Mesendoderm (in vitro differentiated cells): ENCODE measurements around the gene N4BP2L2. TPM values are rescaled to one million over a fixed set of nuclear protein-coding genes. Genes with fewer than 3 reads are reported as not detected.

Source experiments
- DNase-seq: peaks from one replicate; pipeline ENCODE4 v3.0.0; 2013
- H2AK5ac ChIP-seq: 2 replicates; pipeline ENCODE4 v1.6.1; 2013; ENCODE audit warnings: low read length, inconsistent platforms
- H2BK120ac ChIP-seq: 2 replicates; pipeline ENCODE4 v1.6.1; 2013; ENCODE audit warnings: low read depth, mild to moderate bottlenecking, low read length, moderate library complexity, mixed read lengths
- H2BK15ac ChIP-seq: replicated peaks from 2 replicates; pipeline ENCODE4 v1.6.1; 2013; ENCODE audit warnings: low read depth, mild to moderate bottlenecking, moderate library complexity
- H2BK5ac ChIP-seq: 2 replicates; pipeline ENCODE4 v1.6.1; 2013; ENCODE audit warnings: low read length, inconsistent platforms
- H3K18ac ChIP-seq: 2 replicates; pipeline ENCODE4 v1.6.1; 2013; ENCODE audit warnings: mild to moderate bottlenecking, low read length, mixed read lengths
- H3K23ac ChIP-seq: one replicate; pipeline ENCODE4 v1.6.1; 2013; ENCODE audit warnings: low read length
- H3K27ac ChIP-seq: 2 replicates; pipeline ENCODE4 v1.5.1; 2013; ENCODE audit warnings: low read depth, mild to moderate bottlenecking, inconsistent platforms, low read length, moderate library complexity
- H3K27me3 ChIP-seq: 2 replicates; pipeline ENCODE4 v1.6.1; 2013; ENCODE audit warnings: low read length, control low read depth, mild to moderate bottlenecking, inconsistent platforms; ENCODE audit not compliant: insufficient read depth, poor library complexity
- H3K36me3 ChIP-seq: 2 replicates; pipeline ENCODE4 v1.6.1; 2013; ENCODE audit warnings: low read length, inconsistent platforms; ENCODE audit not compliant: control insufficient read depth, insufficient read depth
- H3K4ac ChIP-seq: one replicate; pipeline ENCODE4 v1.6.1; 2013; ENCODE audit warnings: low read depth, mild to moderate bottlenecking, low read length, moderate library complexity
- H3K4me1 ChIP-seq: 2 replicates; pipeline ENCODE4 v1.6.1; 2013; ENCODE audit warnings: low read depth, low read length, inconsistent platforms; ENCODE audit not compliant: control insufficient read depth
- H3K4me2 ChIP-seq: 2 replicates; pipeline ENCODE4 v1.6.1; 2013; ENCODE audit warnings: low read length
- H3K4me3 ChIP-seq: 2 replicates; pipeline ENCODE4 v1.5.1; 2013; ENCODE audit warnings: mild to moderate bottlenecking, low read length
- H3K56ac ChIP-seq: one replicate; pipeline ENCODE4 v1.6.1; 2013; ENCODE audit warnings: low read length
- H3K79me1 ChIP-seq: 2 replicates; pipeline ENCODE4 v1.6.1; 2013; ENCODE audit warnings: low read length, inconsistent platforms
- H3K79me2 ChIP-seq: 2 replicates; pipeline ENCODE4 v1.6.1; 2013; ENCODE audit warnings: mild to moderate bottlenecking, low read length; ENCODE audit not compliant: control insufficient read depth, insufficient read depth
- H3K9ac ChIP-seq: 2 replicates; pipeline ENCODE4 v1.6.1; 2013; ENCODE audit warnings: low read length, inconsistent platforms
- H4K5ac ChIP-seq: one replicate; pipeline ENCODE4 v1.6.1; 2013; ENCODE audit warnings: low read length
- H4K8ac ChIP-seq: one replicate; pipeline ENCODE4 v1.6.1; 2013; ENCODE audit warnings: low read depth, mild to moderate bottlenecking, control low read depth, low read length, moderate library complexity
- WGBS: extraction: QIAGEN DNeasy Blood & Tissue Kit; methylation state at CpG from one replicate; pipeline ENCODE4 v1.1.7; 2013; ENCODE audit warnings: low lambda C conversion rate, missing lambda C conversion rate; ENCODE audit not compliant: insufficient coverage; ENCODE audit errors: extremely low coverage; 5-methylcytosine and 5-hydroxymethylcytosine counted together
- polyA plus RNA-seq, 2 experiments: library from polyadenylated mRNA; stranded (reverse); fragments of 200-250 nt; gene quantifications; one replicate each; pipeline ENCODE4 v1.2.3, GENCODE V29; 2013

The N4BP2L2 gene
- 38.4 TPM for polyA plus RNA-seq (2013, experiment 1 of 2)
- polyA plus RNA-seq (2013, experiment 2 of 2) = 38.6 TPM

DNA sequence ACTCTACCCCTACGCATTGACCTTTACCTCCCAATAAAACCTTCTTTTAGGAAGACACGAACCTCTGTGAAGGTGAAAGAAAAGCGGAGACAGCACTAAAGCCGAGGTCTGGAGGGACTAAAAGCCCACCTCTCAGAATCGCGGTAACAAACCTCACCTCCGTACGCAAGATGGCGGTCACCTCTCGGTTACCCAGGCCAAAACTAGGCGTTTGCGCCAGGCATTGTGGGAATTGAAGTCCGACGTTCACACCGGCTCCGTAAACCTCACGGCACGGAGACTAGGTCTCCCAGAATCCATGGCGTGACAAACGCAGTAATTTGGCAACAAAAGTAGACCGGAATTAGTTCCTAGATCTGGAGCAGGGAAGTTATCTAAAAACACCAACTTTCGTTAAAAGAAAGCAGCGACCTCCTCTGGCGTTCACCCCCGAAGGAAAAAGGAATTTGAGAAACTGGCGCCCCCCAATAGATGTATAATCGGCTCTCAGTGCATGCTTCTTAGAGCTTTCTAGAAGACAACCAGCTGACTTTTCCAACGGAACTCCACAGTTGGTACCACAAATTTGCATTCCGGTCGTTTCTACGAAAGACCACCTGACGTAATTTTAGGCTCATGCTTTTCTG, at the start of gene N4BP2L2:
N4BP2L2 (minus strand) TSS at position 175 of the 626 bp plus-strand sequence. CDS start 1,768 bp downstream, outside the sequence.
- no peak within 1 kb of the TSS for H4K5ac ChIP-seq
- H2BK15ac ChIP-seq = peak within 1 kb of the TSS; percentile 11
- peak within 1 kb of the TSS; percentile 73 for H2BK5ac ChIP-seq
- H3K79me1 ChIP-seq = peaks cover 5% of the 10 kb centered on the region
- H2AK5ac ChIP-seq = no peak within 1 kb of the TSS
- peak within 1 kb of the TSS; percentile 82 for H3K9ac ChIP-seq
- peak within 1 kb of the TSS; percentile 34 for H3K27ac ChIP-seq
- H3K4ac ChIP-seq = peak within 1 kb of the TSS; percentile 16
- peak within 1 kb of the TSS; percentile 69 for H3K4me3 ChIP-seq
- peak within 1 kb of the TSS; percentile 45 for H2BK120ac ChIP-seq
- H3K36me3 ChIP-seq = no peaks in the 10 kb centered on the region
- H3K27me3 ChIP-seq = no peaks in the 10 kb centered on the region
- peaks cover 2% of the 10 kb centered on the region for H3K4me1 ChIP-seq
- no peak within 1 kb of the TSS for H3K23ac ChIP-seq
- H3K4me2 ChIP-seq = peak within 1 kb of the TSS; percentile 66
- DNase-seq = peak; percentile 99
- peak within 1 kb of the TSS; percentile 44 for H3K18ac ChIP-seq
- H3K56ac ChIP-seq = peak within 1 kb of the TSS; percentile 98
- no CpG with 5 or more reads among the region's 32 CpGs for WGBS
- H4K8ac ChIP-seq = no peak within 1 kb of the TSS
- peaks cover 14% of the 10 kb centered on the region for H3K79me2 ChIP-seq

DNA sequence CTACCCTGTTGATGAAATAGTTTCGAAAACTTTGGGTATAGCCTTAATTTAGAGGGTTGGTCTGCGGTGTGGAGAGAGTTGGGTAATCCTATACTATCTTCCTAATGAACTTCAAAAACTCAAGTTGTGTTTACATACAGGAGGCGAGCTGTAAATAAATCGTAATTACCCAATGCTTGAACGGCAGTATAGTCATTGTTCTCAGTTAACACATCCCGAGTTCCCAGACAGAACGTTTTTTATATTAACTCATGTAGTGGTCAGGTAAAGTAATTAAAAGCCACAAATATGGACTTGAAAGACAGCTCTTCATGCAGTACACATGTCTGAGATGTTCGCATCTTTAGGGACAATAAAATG, 49.2 kb upstream of the N4BP2L2 start:
- no peak overlapping the region for H2BK120ac ChIP-seq
- peaks cover 4% of the 10 kb centered on the region for H3K79me1 ChIP-seq
- no peaks in the 10 kb centered on the region for H3K36me3 ChIP-seq
- WGBS = no CpG with 5 or more reads among the region's 8 CpGs
- H4K8ac ChIP-seq = no peak overlapping the region
- peak overlapping the region; percentile 99 for H3K27ac ChIP-seq
- no peaks in the 10 kb centered on the region for H3K27me3 ChIP-seq
- H3K4me2 ChIP-seq = peak overlapping the region; percentile 73
- no peak overlapping the region for H2AK5ac ChIP-seq
- H3K79me2 ChIP-seq = peaks cover 42% of the 10 kb centered on the region
- H3K56ac ChIP-seq = peak overlapping the region; percentile 92
- no peak overlapping the region for H2BK5ac ChIP-seq
- H3K9ac ChIP-seq = peak overlapping the region; percentile 92
- H3K18ac ChIP-seq = peak overlapping the region; percentile 100
- peak overlapping the region; percentile 92 for H3K4me3 ChIP-seq
- no peak overlapping the region for H3K23ac ChIP-seq
- peaks cover 2% of the 10 kb centered on the region for H3K4me1 ChIP-seq
- H4K5ac ChIP-seq = no peak overlapping the region
- H2BK15ac ChIP-seq = no peak overlapping the region
- H3K4ac ChIP-seq = no peak overlapping the region
- DNase-seq = no peak

GRCh38 chr13:32587011-32587810, 48.6 kb upstream of the N4BP2L2 start:
- H3K56ac ChIP-seq = peak overlapping the region; percentile 92
- H2BK120ac ChIP-seq = peak overlapping the region; percentile 89
- peak overlapping the region; percentile 90 for H3K23ac ChIP-seq
- H3K36me3 ChIP-seq = no peaks in the 10 kb centered on the region
- no peak overlapping the region for H4K8ac ChIP-seq
- no peak overlapping the region for H4K5ac ChIP-seq
- peak overlapping the region; percentile 100 for H3K18ac ChIP-seq
- peak overlapping the region; percentile 92 for H3K4me3 ChIP-seq
- no peaks in the 10 kb centered on the region for H3K27me3 ChIP-seq
- H3K79me2 ChIP-seq = peaks cover 37% of the 10 kb centered on the region
- peak overlapping the region; percentile 73 for H3K4me2 ChIP-seq
- peaks cover 2% of the 10 kb centered on the region for H3K4me1 ChIP-seq
- no peak overlapping the region for H2BK5ac ChIP-seq
- H3K4ac ChIP-seq = peak overlapping the region; percentile 89
- H3K27ac ChIP-seq = peak overlapping the region; percentile 99
- no peak overlapping the region for H2AK5ac ChIP-seq
- peak; percentile 72 for DNase-seq
- WGBS = no CpG with 5 or more reads among the region's 74 CpGs
- no peak overlapping the region for H2BK15ac ChIP-seq
- peak overlapping the region; percentile 92 for H3K9ac ChIP-seq
- peaks cover 4% of the 10 kb centered on the region for H3K79me1 ChIP-seq

DNA sequence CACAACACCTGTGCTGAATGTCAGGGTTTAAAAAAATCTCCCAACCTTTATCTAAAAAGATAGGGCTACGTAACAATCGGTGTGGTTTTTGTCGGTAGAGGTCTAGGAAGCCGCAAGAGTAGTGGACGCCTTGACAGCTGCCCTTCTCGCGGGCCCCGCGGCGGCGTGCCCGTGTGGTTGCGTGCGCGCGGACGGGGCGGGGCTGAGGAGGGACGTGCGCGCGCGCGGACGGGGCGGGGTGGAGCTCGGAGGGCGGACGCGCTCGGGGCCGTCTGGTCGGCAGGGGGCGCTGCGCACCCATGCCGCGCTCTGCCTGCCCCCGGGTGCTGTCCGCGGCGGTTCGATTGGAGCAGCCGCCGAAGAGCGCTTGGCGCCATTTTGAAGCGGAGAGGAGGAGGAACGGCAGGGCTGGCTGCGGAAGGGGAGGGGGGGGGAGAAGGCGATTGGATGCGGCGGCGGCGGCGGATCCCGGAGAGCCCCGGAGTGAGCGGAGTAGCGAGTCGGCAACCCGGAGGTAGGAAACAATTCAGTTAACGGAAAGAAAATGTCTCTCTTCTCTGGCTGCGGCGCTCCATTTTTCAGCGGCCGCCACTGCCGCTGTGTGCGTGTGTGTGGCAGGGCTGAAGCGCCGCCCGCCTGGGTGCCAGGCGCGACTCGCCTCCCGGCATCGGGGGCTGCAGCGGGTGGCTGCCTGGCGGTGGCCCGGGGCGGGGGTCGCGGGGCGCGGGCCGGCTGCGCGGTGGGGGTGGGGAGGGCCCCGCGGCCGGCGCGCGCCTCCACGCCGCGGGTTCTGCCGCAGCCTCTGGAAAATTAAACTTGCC, 47.7 kb upstream of the N4BP2L2 start, which contains the start of gene PDS5B:
PDS5B (plus strand) TSS at position 373 of the 821 bp plus-strand sequence. CDS start 62,321 bp downstream, outside the sequence.
- peaks cover 29% of the 10 kb centered on the region for H3K79me2 ChIP-seq
- H2AK5ac ChIP-seq = no peak within 1 kb of the TSS
- peak within 1 kb of the TSS; percentile 100 for H3K27ac ChIP-seq
- no CpG with 5 or more reads among the region's 97 CpGs for WGBS
- peak within 1 kb of the TSS; percentile 93 for H3K56ac ChIP-seq
- no peaks in the 10 kb centered on the region for H3K27me3 ChIP-seq
- peak within 1 kb of the TSS; percentile 92 for H3K9ac ChIP-seq
- no peak within 1 kb of the TSS for H4K5ac ChIP-seq
- H2BK15ac ChIP-seq = peak within 1 kb of the TSS; percentile 79
- peaks cover 2% of the 10 kb centered on the region for H3K79me1 ChIP-seq
- H3K4me2 ChIP-seq = peak within 1 kb of the TSS; percentile 73
- H3K36me3 ChIP-seq = no peaks in the 10 kb centered on the region
- H3K4me1 ChIP-seq = peaks cover 2% of the 10 kb centered on the region
- peak within 1 kb of the TSS; percentile 92 for H3K4me3 ChIP-seq
- no peak within 1 kb of the TSS for H2BK5ac ChIP-seq
- H3K18ac ChIP-seq = peak within 1 kb of the TSS; percentile 100
- peak within 1 kb of the TSS; percentile 89 for H2BK120ac ChIP-seq
- peak within 1 kb of the TSS; percentile 93 for H4K8ac ChIP-seq
- H3K23ac ChIP-seq = peak within 1 kb of the TSS; percentile 90
- H3K4ac ChIP-seq = peak within 1 kb of the TSS; percentile 89
- DNase-seq = peak; percentile 97

DNA sequence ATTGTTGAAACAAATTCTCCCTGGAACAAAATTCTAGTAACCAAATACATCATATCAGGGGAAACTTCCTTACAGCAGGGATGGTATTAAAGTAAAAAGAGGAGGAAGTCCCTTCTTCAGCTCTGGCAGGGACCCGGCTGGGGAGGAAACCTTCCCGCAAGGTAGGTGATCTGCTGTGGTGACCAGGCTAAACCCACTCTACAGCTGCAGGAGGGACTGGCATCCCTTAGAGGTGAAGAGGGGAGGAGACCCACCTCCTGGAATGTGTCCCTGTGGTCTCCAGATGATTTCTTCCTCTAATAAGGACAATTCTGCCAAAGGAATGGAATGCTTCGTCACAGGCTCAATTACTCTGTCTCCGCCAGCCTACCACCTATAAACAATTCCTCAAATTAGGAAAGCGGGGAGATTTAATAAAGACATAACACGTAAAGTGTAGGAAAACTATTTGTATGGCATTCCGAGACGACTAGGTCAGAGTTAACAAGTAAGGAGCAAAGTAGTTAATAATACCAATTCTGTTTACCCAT, 47.0 kb upstream of the N4BP2L2 start:
- DNase-seq = peak; percentile 71
- Histone ChIP-seq H3K4me3 (peak overlapping the region; percentile 24), H3K9ac (peak overlapping the region; percentile 41), H3K27ac (no peak overlapping the region), H3K79me1 (peaks cover 2% of the 10 kb centered on the region), H2BK5ac (no peak overlapping the region), H2BK15ac (no peak overlapping the region), H3K23ac (no peak overlapping the region), H3K4me1 (peaks cover 2% of the 10 kb centered on the region), H2BK120ac (no peak overlapping the region), H4K5ac (no peak overlapping the region), H2AK5ac (no peak overlapping the region), H3K56ac (peak overlapping the region; percentile 68), H3K79me2 (peaks cover 28% of the 10 kb centered on the region), H3K27me3 (no peaks in the 10 kb centered on the region), H3K4me2 (peak overlapping the region; percentile 16), H3K36me3 (no peaks in the 10 kb centered on the region), H3K4ac (no peak overlapping the region), H4K8ac (no peak overlapping the region), H3K18ac (no peak overlapping the region)
- WGBS = no CpG with 5 or more reads among the region's 8 CpGs
